Fibroblast of skin of right biceps (primary cell): ENCODE results near the gene FASN.
A peak's percentile ranks its signal among the peaks of the same experiment; 100 is the strongest.
"Not testable (repeated sequence)": the region's sequence is repeated elsewhere in the genome, so short reads cannot be mapped to it uniquely, and the experiment has no call there.

Source experiments
- DNase-seq: peaks from one replicate; pipeline ENCODE4 v3.0.0-alpha.2; 2013

FASN gene

GRCh38 chr17:82054351-82055022, 43.5 kb downstream of the FASN start:
- no peak for DNase-seq

- no peak for DNase-seq
Observed at GRCh38 chr17:82053556-82054263, 44.3 kb downstream of the FASN start.

GRCh38 chr17:82053130-82053529, 44.9 kb downstream of the FASN start:
- no peak for DNase-seq

GRCh38 chr17:82052638-82053059, 45.4 kb downstream of the FASN start:
- DNase-seq = no peak

GRCh38 chr17:82051776-82052637, 46.0 kb downstream of the FASN start, which contains the start of the genes GPS1 and RFNG:
GPS1 (plus strand) TSS chr17:82051898; CDS start chr17:82051932, 34 bp downstream.
RFNG (minus strand) TSS chr17:82051811; CDS start chr17:82051766, 45 bp downstream.
- DNase-seq = peak; percentile 56

GRCh38 chr17:82050761-82051641, 47.0 kb downstream of the FASN start:
- no peak for DNase-seq

- no peak for DNase-seq
Observed at GRCh38 chr17:82050152-82050760, 47.8 kb downstream of the FASN start.

- no peak for DNase-seq
Observed at GRCh38 chr17:82049521-82049971, 48.5 kb downstream of the FASN start.

- no peak for DNase-seq
Observed at GRCh38 chr17:82049106-82049505, 48.9 kb downstream of the FASN start.

GRCh38 chr17:82048571-82048971, 49.5 kb downstream of the FASN start:
- DNase-seq = no peak

GRCh38 chr17:82047914-82048570, 50.0 kb downstream of the FASN start:
- DNase-seq = no peak

GRCh38 chr17:82047379-82047778, 50.7 kb downstream of the FASN start:
- DNase-seq = no peak

GRCh38 chr17:82046903-82047302, 51.1 kb downstream of the FASN start:
- no peak for DNase-seq

- no peak for DNase-seq
Observed at GRCh38 chr17:82045936-82046484, 52.0 kb downstream of the FASN start.

- no peak for DNase-seq
Observed at GRCh38 chr17:82043507-82043906, 54.5 kb downstream of the FASN start.

- DNase-seq = no peak
Observed at GRCh38 chr17:82042649-82043048, 55.4 kb downstream of the FASN start.

- DNase-seq = no peak
Observed at GRCh38 chr17:82041144-82041814, 56.8 kb downstream of the FASN start.

- no peak for DNase-seq
Observed at GRCh38 chr17:82039695-82040299, 58.2 kb downstream of the FASN start.

GRCh38 chr17:82038796-82039409, 59.1 kb downstream of the FASN start:
- DNase-seq = not testable (repeated sequence)

- DNase-seq = no peak
Observed at GRCh38 chr17:82037889-82038195, 60.2 kb downstream of the FASN start.
